PFSK-1 (cell line): ENCODE measurements around the gene NRROS.

Experiments
- FOXP2 ChIP-seq: optimal IDR thresholded peaks from 2 replicates; pipeline ENCODE3; 2011; ENCODE audit warnings: borderline replicate concordance, control low read depth, inconsistent platforms; ENCODE audit not compliant: insufficient read depth; ENCODE audit errors: extremely low read length, extremely low read depth
- POLR2AphosphoS5 ChIP-seq: IDR thresholded peaks from 2 replicates; pipeline ENCODE4 v1.6.1; 2012; ENCODE audit warnings: low read depth, mild to moderate bottlenecking, control low read depth, low read length, moderate library complexity
- REST ChIP-seq, 2 experiments: IDR thresholded peaks; 2 replicates each; pipeline versions ENCODE4 v1.6.1 to v1.8.0; 2011 to 2012; ENCODE audit warnings: low read depth in 2 of 2, low read length in 2 of 2, control low read depth in 1 of 2, inconsistent platforms in 1 of 2, mild to moderate bottlenecking in 1 of 2, moderate library complexity in 1 of 2; ENCODE audit not compliant: insufficient read depth in 1 of 2
- SIN3A ChIP-seq: IDR thresholded peaks from 2 replicates; pipeline ENCODE4 v1.6.1; 2012; ENCODE audit warnings: mild to moderate bottlenecking, low read length, moderate library complexity, borderline replicate concordance; ENCODE audit not compliant: insufficient read depth
- TAF1 ChIP-seq: IDR thresholded peaks from 2 replicates; pipeline ENCODE4 v1.6.1; 2012; ENCODE audit warnings: low read length, control low read depth, borderline replicate concordance; ENCODE audit not compliant: insufficient read depth

NRROS gene

DNA sequence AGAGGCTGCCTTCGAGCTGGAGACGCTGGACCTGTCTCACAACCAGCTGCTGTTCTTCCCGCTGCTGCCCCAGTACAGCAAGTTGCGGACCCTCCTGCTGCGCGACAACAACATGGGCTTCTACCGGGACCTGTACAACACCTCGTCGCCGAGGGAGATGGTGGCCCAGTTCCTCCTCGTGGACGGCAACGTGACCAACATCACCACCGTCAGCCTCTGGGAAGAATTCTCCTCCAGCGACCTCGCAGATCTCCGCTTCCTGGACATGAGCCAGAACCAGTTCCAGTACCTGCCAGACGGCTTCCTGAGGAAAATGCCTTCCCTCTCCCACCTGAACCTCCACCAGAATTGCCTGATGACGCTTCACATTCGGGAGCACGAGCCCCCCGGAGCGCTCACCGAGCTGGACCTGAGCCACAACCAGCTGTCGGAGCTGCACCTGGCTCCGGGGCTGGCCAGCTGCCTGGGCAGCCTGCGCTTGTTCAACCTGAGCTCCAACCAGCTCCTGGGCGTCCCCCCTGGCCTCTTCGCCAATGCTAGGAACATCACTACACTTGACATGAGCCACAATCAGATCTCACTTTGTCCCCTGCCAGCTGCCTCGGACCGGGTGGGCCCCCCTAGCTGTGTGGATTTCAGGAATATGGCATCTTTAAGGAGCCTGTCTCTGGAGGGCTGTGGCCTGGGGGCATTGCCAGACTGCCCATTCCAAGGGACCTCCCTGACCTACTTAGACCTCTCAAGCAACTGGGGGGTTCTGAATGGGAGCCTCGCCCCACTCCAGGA, 21.1 kb downstream of the NRROS start:
- TF ChIP-seq TAF1 (no peak), SIN3A (no peak)

GRCh38 chr3:196661400-196661799, 21.9 kb downstream of the NRROS start:
- no peak for TF ChIP-seq TAF1
- no peak for TF ChIP-seq POLR2AphosphoS5
- no peak for TF ChIP-seq FOXP2
- no peak for TF ChIP-seq SIN3A
- no peak for TF ChIP-seq REST (IDR thresholded peaks at IDR 0.05; ENCODE audit: insufficient read depth in 1 of 2, low read depth in 2 of 2, low read length in 2 of 2)

DNA sequence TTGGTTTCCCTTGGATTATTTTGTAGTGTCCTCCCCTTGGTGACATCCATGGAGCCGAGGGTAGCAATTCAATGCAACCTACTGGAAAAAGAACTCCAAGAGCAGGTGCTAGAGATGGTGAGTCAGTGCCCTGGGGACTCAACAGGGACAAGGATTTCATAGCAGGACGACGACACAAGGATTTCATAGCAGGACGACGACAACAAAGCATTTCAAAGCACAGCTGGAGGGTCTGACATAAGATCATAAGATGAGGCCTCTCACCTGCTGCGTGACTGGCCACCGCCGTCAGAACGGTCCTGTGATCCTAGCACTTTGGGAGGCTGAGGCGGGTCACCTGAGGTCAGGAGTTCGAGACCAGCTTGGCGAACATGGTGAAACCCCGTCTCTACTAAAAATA, 22.5 kb downstream of the NRROS start:
- TF ChIP-seq FOXP2 (no peak), POLR2AphosphoS5 (no peak), SIN3A (no peak)

DNA sequence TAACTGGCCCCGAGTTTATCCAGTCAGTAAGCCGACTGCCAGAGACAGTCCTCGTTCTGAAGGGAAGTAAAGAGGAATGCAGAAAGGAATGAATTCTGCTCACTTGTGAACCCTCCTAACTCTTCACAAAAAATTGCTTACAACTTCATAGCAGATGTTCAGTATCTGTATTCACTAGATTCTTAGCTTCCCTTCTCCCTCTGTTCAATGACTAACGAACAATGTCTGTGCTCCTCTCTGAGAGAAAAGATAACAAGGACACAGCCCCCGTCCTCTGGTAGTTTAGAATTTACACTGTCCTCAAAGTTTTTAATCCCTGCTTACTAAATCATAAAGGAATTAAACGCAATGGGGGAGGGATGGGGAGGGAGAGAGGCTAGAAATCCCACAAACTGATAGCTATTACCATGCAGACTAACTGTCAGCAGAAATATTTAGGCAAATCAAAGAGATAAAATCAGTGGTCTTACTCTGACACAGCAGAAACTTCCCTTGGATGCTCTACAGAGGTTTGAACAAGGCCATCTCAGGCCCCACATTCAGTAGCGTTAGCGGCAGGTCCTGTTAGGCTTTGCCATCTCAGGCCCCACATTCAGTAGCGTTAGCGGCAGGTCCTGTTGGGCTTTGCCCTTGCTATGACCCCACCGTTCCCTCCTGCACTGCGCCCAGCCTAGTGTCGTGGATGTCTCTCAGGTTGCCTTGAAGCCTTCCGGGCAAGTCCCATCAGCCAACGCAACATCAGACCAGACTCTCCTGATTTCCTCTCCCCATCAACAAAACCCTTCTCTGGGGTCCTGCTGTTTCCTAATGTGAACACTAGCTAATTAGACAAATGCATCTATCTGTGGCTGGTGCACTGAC, 23.4 kb downstream of the NRROS start:
- TF ChIP-seq POLR2AphosphoS5 (no peak), FOXP2 (no peak), SIN3A (no peak), REST (IDR thresholded peaks at IDR 0.05; ENCODE audit: insufficient read depth in 1 of 2, low read depth in 2 of 2, low read length in 2 of 2) (no peak), TAF1 (no peak)

DNA sequence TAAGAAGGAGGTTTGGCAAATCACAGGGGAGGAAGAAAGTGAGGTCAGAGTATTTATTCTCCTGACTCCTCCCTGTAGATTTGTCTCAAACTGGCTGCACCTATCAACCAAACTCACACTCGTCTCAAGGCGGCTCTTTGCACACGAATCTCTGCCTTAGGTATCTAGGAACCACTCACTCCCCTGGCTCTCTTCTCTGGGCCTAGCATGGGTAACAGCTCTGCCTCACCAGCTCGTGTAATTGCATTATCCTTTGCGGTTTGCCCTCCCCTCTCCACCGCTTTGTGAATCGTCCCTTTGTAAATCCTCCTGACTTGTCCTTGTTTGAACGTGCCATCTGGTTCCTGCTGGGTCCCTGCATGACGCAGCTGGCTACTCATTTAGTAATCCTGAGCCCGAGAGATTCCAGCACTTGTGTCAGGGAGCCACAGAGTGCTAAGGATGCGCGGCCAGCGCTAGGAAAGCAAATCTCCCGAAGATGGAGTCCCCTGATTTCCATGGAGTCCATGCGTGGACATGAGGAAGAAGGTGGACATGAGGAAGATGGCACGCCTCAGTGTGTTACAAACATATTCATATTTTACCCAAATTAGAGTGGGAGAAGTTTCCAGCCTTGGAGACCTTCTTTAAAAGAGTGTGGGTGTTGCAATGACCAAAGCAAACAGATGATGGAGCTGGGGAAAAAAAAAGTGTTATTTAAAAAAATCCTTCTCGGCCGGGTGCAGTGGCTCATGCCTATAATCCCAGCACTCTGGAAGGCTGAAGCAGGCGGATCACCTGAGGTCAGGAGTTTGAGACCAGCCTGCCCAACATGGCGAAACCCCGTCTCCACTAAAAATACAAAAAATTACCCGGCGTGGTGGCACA, 26.7 kb downstream of the NRROS start:
- TF ChIP-seq REST (IDR thresholded peaks at IDR 0.05; ENCODE audit: insufficient read depth in 1 of 2, low read depth in 2 of 2, low read length in 2 of 2), result no peak
- TF ChIP-seq TAF1, result no peak
- TF ChIP-seq POLR2AphosphoS5, result no peak
- no peak for TF ChIP-seq FOXP2
- TF ChIP-seq SIN3A, result no peak
